Spleen (tissue), 11 donors: ENCODE measurements around the gene FAM180B. TPM values are rescaled to one million over a fixed set of nuclear protein-coding genes. Genes with fewer than 3 reads are reported as not detected.
"Not testable (repeated sequence)": the region's sequence is repeated elsewhere in the genome, so short reads cannot be mapped to it uniquely, and the experiment has no call there.

Source experiments
- DNase-seq: peaks from one replicate; pipeline ENCODE4 v3.0.0-alpha.2; 2020
- H3K27ac ChIP-seq, 8 donors: fragments of 200-600 bp; sonication (generic) in 7 of 8; 1 replicate in 4 of 8; 2 replicates in 4 of 8; pipeline versions ENCODE4 v1.5.0 to v1.8.0; 2016 to 2021; ENCODE audit warnings: inconsistent platforms in 4 of 8, mild to moderate bottlenecking in 4 of 8, moderate library complexity in 1 of 8
- H3K27me3 ChIP-seq, 7 donors: fragments of 200-600 bp; sonication (generic) in 6 of 7; replicated peaks in 1 of 7; 1 replicate in 4 of 7; 2 replicates in 3 of 7; pipeline versions ENCODE4 v1.5.0 to v1.8.0; 2016 to 2021; ENCODE audit warnings: inconsistent platforms in 3 of 7, mild to moderate bottlenecking in 1 of 7
- H3K36me3 ChIP-seq, 6 donors: fragments of 200-600 bp; sonication (generic) in 5 of 6; 1 replicate in 4 of 6; 2 replicates in 2 of 6; pipeline versions ENCODE4 v1.5.0 to v1.8.0; 2016 to 2021; ENCODE audit warnings: inconsistent platforms in 2 of 6
- H3K4me1 ChIP-seq, 6 donors: fragments of 200-600 bp; sonication (generic) in 5 of 6; 1 replicate in 3 of 6; 2 replicates in 3 of 6; pipeline versions ENCODE4 v1.5.0 to v1.8.0; 2016 to 2021; ENCODE audit warnings: inconsistent platforms in 3 of 6
- H3K4me3 ChIP-seq, 8 donors: fragments of 200-600 bp; sonication (generic) in 7 of 8; 1 replicate in 4 of 8; 2 replicates in 4 of 8; pipeline versions ENCODE4 v1.5.0 to v1.8.0; 2016 to 2021; ENCODE audit warnings: inconsistent platforms in 4 of 8, mild to moderate bottlenecking in 4 of 8, moderate library complexity in 2 of 8
- H3K9me3 ChIP-seq, 8 donors: fragments of 200-600 bp; sonication (generic) in 7 of 8; 1 replicate in 4 of 8; 2 replicates in 4 of 8; pipeline versions ENCODE4 v1.5.0 to v1.8.0; 2016 to 2021; ENCODE audit warnings: inconsistent platforms in 4 of 8
- POLR2A ChIP-seq, 3 donors: fragments of 450-650 bp; IDR thresholded peaks; one replicate each; pipeline ENCODE4 v1.5.1; 2017; ENCODE audit warnings: antibody characterized with exemption in 3 of 3, mild to moderate bottlenecking in 1 of 3
- POLR2AphosphoS5 ChIP-seq, 3 donors: sonication (generic); formaldehyde crosslinking; IDR thresholded peaks; one replicate each; pipeline ENCODE4 v1.5.1; 2017; ENCODE audit warnings: antibody characterized with exemption in 3 of 3
- WGBS, 5 donors: extraction: QIAGEN DNeasy Blood & Tissue Kit in 3 of 5; methylation state at CpG; one replicate each; pipeline versions ENCODE4 v1.1.5 to v1.1.7; 2013 to 2018; 5-methylcytosine and 5-hydroxymethylcytosine counted together
- intact Hi-C: fragments of 100-400 bp; cut with DNase I; formaldehyde crosslinking; loops from one replicate; pipeline ENCODE4 v1.15.0; 2023; ENCODE audit warnings: low total_unique reads
- polyA plus RNA-seq, 3 donors: library from polyadenylated mRNA; stranded (reverse); fragments of 200-250 nt; gene quantifications; one replicate each; pipeline ENCODE4 v1.2.1, GENCODE V29; 2013
- total RNA-seq, 7 donors: library from RNA; depleted of rRNA in 3 of 7; stranded (reverse); fragments of >200 nt in 3 of 7; fragmentation: NEBNext Ultra II Directional in 4 of 7; extraction: Animal tissue kit (Norgen Biotek cat#: 25700) in 4 of 7; gene quantifications; one replicate each; pipeline versions ENCODE4 v1.1.0 to v1.2.1, GENCODE V29; 2016 to 2021
- TF ChIP-seq, protein P1 (sequence below), 11 experiments: fragments of 200-600 bp in 7 of 11; fragments of 450-650 bp in 4 of 11; sonication (generic) in 4 of 11; IDR thresholded peaks in 8 of 11; conservative IDR thresholded peaks in 3 of 11; 1 replicate in 7 of 11; 2 replicates in 4 of 11; pipeline versions ENCODE4 v1.4.0 to v1.8.0; 2016 to 2021; ENCODE audit warnings: antibody characterized with exemption in 11 of 11, inconsistent platforms in 4 of 11, mild to moderate bottlenecking in 1 of 11
- donor health status: healthy with polysubstance abuse.
- donor health status: DM: no; HTN: no; CAD: no; lungs with moderate emphysema.
- donor health status: DM: no; HTN: no; CAD: no.
- donor health status: Bipolar disorder and iron deficiency.
- donor health status: healthy.
- donor health status: DM: no; HTN: no; CAD: no.
- donor health status: DM: yes; HTN: yes; CAD: no.

FAM180B gene
- total and polyA plus RNA-seq, 10 donors = 0.07 to 0.22 TPM; not detected in 8

DNA sequence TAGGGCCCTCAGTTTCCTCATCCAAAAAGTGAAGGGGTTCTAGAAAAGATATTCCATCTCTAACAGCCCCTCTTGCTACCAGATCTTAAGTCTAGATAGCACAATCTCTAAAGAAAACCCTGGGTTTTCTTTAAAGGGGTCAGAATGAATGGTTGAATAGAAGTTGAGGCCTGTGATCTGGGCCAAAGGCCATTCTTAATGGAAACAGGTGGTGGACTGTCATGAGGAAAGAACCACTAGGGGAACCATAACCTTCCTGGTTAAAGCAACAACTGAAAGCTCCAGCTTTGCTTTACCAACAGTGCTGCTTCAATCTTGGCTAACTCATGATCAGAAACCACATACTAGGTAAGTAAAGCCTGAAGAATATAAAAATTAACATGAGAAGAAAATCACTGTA is 35.4 kb upstream of the FAM180B start:
- peak overlapping the region in 7 of 8 donors; percentile 82 to 99 (median 95) for H3K4me3 ChIP-seq
- no peaks in the 10 kb centered on the region for H3K9me3 ChIP-seq
- TF ChIP-seq, protein P1, sequence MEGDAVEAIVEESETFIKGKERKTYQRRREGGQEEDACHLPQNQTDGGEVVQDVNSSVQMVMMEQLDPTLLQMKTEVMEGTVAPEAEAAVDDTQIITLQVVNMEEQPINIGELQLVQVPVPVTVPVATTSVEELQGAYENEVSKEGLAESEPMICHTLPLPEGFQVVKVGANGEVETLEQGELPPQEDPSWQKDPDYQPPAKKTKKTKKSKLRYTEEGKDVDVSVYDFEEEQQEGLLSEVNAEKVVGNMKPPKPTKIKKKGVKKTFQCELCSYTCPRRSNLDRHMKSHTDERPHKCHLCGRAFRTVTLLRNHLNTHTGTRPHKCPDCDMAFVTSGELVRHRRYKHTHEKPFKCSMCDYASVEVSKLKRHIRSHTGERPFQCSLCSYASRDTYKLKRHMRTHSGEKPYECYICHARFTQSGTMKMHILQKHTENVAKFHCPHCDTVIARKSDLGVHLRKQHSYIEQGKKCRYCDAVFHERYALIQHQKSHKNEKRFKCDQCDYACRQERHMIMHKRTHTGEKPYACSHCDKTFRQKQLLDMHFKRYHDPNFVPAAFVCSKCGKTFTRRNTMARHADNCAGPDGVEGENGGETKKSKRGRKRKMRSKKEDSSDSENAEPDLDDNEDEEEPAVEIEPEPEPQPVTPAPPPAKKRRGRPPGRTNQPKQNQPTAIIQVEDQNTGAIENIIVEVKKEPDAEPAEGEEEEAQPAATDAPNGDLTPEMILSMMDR (IDR thresholded peaks at IDR 0.05 in 8 of 11, conservative IDR thresholded peaks at IDR 0.05 in 3 of 11) = peak in 3 of 11 experiments; percentile 9 to 21 (median 12)
- TF ChIP-seq POLR2AphosphoS5 (IDR thresholded peaks at IDR 0.05) (no peak), POLR2A (IDR thresholded peaks at IDR 0.05) (no peak)
- peaks cover 0 to 16% (median 0%) of the 10 kb centered on the region in 6 donors for H3K36me3 ChIP-seq
- DNase-seq = no peak
- H3K27me3 ChIP-seq = no peaks in the 10 kb centered on the region
- peaks cover 42 to 74% (median 65%) of the 10 kb centered on the region in 6 donors for H3K4me1 ChIP-seq
- intact Hi-C loops = no loop called here
- H3K27ac ChIP-seq = peak overlapping the region in 7 of 8 donors; percentile 46 to 98 (median 95)

DNA sequence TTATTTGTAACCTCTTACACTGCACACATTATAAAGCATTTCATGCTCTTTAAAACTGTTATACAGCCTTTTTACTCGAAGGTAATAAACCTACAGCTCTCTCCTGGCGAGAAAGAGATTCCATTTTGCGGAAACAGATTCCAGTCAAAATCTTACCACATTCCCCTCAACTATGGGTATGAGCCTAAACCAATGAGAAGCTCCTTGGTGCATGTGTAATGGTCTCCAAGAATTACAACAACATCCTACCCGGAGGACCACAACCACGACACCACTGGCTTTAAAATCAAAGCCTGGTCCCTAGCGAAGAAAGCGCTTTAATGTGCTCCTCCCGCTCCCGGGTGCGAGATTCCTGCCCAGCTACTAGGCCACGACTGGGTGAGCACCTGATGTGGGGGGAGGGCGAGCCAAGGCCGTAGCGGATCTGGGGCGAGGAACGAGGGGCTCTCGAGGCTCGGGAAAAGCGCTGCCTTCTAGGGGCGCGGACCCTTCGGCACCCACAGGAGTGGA is 34.4 kb upstream of the FAM180B start:
- WGBS, 5 donors = 1 to 3% (median 2%) methylated on average over 10 to 22 of the region's 22 CpGs
- Histone ChIP-seq H3K4me3 (peak overlapping the region; percentile 82 to 99 (median 95)), H3K4me1 (peaks cover 36 to 64% (median 55%) of the 10 kb centered on the region in 6 donors), H3K27ac (peak overlapping the region; percentile 77 to 98 (median 95)), H3K9me3 (no peaks in the 10 kb centered on the region), H3K36me3 (peaks cover 0 to 9% (median 0%) of the 10 kb centered on the region in 6 donors), H3K27me3 (no peaks in the 10 kb centered on the region)
- TF ChIP-seq, protein P1 (IDR thresholded peaks at IDR 0.05 in 8 of 11, conservative IDR thresholded peaks at IDR 0.05 in 3 of 11) = no peak
- TF ChIP-seq POLR2A (IDR thresholded peaks at IDR 0.05) (no peak), POLR2AphosphoS5 (IDR thresholded peaks at IDR 0.05) (no peak)
- no peak for DNase-seq
- intact Hi-C loops = no loop called here

DNA sequence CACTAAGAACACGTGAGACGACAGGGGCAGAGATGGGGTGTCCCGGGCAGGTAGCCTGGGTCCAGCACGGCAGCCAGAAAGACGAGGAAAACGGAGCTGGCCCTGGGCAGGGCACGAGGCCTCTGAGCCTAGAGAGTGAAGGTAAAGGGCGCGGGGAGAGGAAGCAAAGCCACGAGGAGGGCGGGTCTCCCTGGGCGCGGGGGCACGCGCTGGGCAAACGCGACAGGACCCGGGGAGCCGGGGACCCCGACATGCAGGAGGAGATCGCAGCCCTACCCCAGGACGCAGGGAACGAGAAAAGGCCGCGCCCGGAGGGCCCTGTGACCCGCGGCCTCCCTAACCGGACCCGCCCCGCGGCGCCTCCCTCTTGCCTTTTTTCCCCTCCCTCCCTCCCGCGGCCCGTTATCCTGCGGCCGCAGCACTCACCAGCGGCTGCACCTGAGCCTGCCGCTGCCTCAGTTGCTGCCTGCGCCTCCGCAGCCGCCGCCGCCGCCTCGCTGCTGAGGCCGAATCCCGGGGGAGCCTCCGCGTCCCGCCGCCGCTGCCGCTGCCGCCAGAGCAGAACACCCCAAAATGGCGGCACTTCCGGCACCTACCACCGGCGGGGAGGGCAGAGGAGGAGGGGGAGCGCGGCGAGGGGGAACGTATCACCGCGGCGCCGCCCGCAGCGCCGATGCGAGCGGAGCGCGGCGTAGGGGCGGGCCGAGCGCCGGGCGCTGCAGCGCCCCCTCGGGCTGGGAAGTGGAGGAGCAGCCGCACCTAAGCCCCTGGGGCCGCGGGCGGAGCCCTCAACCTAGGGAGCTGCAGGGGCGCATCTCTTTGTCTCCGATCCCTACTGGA is 33.7 kb upstream of the FAM180B start, which contains the start of gene CELF1:
CELF1 (minus strand) TSS at position 567 of the 840 bp plus-strand sequence. CDS start 53,609 bp downstream, outside the sequence.
- no peaks in the 10 kb centered on the region for H3K9me3 ChIP-seq
- no peaks in the 10 kb centered on the region for H3K27me3 ChIP-seq
- intact Hi-C loops = no loop called here
- peak; percentile 99 for DNase-seq
- 1% methylated on average over 33 to 89 of the region's 89 CpGs for WGBS, 5 donors
- TF ChIP-seq POLR2AphosphoS5 (IDR thresholded peaks at IDR 0.05) = peak; percentile 92 to 93 (median 93)
- TF ChIP-seq POLR2A (IDR thresholded peaks at IDR 0.05) = peak in 1 of 3 donors; percentile 46
- TF ChIP-seq, protein P1 (IDR thresholded peaks at IDR 0.05 in 8 of 11, conservative IDR thresholded peaks at IDR 0.05 in 3 of 11) = peak; percentile 43 to 99 (median 98)
- H3K4me1 ChIP-seq = peaks cover 32 to 57% (median 50%) of the 10 kb centered on the region in 6 donors
- peak within 1 kb of the TSS; percentile 82 to 99 (median 95) for H3K4me3 ChIP-seq
- H3K27ac ChIP-seq = peak within 1 kb of the TSS; percentile 77 to 98 (median 95)
- H3K36me3 ChIP-seq = peaks cover 0 to 9% (median 0%) of the 10 kb centered on the region in 6 donors

DNA sequence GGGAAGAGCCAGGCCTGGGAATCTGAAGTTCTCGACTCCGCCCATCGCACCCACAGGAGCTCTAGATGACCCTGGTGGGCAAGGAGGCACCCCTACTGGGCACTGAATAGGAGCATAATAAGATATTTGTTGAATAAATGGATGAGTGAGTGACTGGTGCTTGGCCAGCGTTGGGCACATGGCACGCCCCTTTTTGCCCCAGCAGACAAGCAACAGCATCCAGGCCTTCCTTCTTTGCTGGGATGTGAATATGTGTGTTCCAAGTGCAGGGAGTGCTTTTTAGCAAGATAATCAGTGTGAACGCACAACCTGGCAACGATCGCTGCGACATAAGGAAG is 33.1 kb upstream of the FAM180B start:
- Histone ChIP-seq H3K27ac (peak overlapping the region in 7 of 8 donors; percentile 92 to 98 (median 95)), H3K36me3 (peaks cover 0 to 9% (median 0%) of the 10 kb centered on the region in 6 donors), H3K9me3 (no peaks in the 10 kb centered on the region), H3K4me3 (peak overlapping the region in 7 of 8 donors; percentile 82 to 99 (median 95)), H3K27me3 (no peaks in the 10 kb centered on the region), H3K4me1 (peaks cover 27 to 51% (median 44%) of the 10 kb centered on the region in 6 donors)
- 7 to 26% (median 20%) methylated on average over 6 to 9 of the region's 9 CpGs for WGBS, 5 donors
- DNase-seq = no peak
- TF ChIP-seq POLR2AphosphoS5 (IDR thresholded peaks at IDR 0.05) = no peak
- TF ChIP-seq, protein P1 (IDR thresholded peaks at IDR 0.05 in 8 of 11, conservative IDR thresholded peaks at IDR 0.05 in 3 of 11) = peak in 8 of 11 experiments; percentile 2 to 63 (median 23)
- intact Hi-C loops = no loop called here

DNA sequence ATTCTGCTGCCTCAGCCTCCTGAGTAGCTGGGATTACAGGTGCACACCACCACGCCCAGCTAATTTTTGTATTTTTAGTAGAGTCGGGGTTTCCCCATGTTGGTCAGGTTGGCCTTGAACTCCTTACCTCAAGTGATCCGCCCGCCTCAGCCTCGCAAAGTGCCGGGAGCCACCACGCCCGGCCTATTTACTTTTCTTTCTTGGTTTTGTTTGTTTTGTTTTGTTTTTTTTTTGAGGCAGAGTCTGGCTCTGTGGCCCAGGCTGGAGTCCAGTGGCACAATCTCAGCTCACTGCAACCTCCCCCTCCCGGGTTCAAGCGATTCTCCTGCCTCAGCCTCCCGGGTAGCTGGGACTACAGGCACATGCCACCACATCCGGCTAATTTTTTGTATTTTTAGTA is 29.5 kb upstream of the FAM180B start:
- H3K27me3 ChIP-seq, H3K36me3 ChIP-seq, H3K4me3 ChIP-seq, H3K9me3 ChIP-seq, H3K27ac ChIP-seq, intact Hi-C loops: not testable (repeated sequence)
- peaks cover 0 to 15% (median 8%) of the 10 kb centered on the region in 6 donors for H3K4me1 ChIP-seq
- WGBS, 5 donors = 90 to 96% (median 93%) methylated on average over 12 of the region's 12 CpGs
- peak; percentile 41 for DNase-seq
